ENCODE data around the gene MICU2.

DNA sequence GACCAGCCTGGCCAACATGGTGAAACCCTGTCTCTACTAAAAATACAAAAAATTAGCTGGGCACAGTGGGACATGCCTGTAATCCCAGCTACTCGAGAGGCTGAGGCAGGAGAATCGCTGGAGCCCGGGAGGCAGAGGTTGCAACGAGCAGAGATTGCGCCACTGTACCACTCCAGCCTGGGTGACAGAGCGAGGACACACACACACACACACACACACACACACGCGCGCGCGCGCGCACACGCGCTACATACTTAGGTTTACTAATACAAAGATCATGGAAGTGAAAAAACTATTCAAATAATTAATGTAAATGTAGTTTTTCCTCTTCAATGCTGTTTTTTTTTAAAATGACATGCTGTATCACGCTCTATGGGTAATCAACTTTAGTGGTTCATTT, 86.4 kb downstream of the MICU2 start:
- no peak for TF ChIP-seq YY1 (IDR thresholded peaks at IDR 0.05; ENCODE audit: insufficient read depth, insufficient read length)
- no peak for TF ChIP-seq ZNF274 (IDR thresholded peaks at IDR 0.05; ENCODE audit: low read depth, low read length)
- TF ChIP-seq SUZ12 (IDR thresholded peaks at IDR 0.05; ENCODE audit: extremely low read depth, insufficient read depth, insufficient read length): no peak

Data from NT2/D1 (cell line).